Measurements from ENCODE around the gene MCF2L.

MCF2L gene

DNA sequence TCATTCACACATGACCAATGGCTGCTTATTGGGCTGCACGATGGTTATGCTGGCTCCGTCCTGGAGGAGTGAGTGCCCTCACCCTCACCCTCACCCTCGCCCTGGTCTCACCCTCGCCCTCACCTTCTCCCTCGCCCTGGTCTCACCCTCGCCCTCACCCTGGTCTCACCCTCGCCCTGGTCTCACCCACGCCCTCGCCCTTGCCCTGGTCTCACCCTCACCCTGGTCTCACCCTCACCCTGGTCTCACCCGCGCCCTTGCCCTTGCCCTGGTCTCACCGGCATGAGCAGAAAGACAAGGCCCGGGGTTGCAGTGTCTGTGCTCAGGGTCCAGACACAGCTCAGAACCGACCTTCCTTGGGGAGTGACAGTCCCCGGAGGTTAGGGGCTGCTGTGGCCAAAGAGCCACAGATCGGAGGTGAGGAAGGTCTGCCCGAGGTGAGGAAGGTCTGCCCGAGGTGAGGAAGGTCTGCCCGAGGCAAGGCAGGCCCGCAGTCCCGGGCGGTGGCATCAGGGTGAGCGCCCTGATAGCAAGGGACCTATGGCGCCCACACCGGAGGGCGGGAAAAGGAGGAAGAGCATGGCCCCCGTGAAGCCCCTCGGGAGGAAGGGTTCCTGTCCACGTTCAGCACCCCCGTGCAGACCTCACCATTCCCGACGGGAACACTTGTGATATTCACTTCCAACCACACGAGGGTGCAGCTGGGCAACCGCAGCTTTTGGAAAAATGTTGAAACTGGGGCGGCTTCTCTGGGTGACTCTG is 65.6 kb downstream of the MCF2L start:
- no peak overlapping the region for H2AFZ ChIP-seq
- H3K27me3 ChIP-seq (ENCODE audit: control insufficient read depth, insufficient read depth, low read length): no peaks in the 10 kb centered on the region
- H3K9ac ChIP-seq: no peak overlapping the region
- H3K79me2 ChIP-seq: no peaks in the 10 kb centered on the region
- H3K36me3 ChIP-seq (ENCODE audit: control insufficient read depth, insufficient read depth, low read length): no peaks in the 10 kb centered on the region
- no peak overlapping the region for H3K4me2 ChIP-seq (ENCODE audit: low read length)
- no peaks in the 10 kb centered on the region for H3K4me1 ChIP-seq
- no peaks in the 10 kb centered on the region for H3K9me3 ChIP-seq (ENCODE audit: control insufficient read depth, low read length)
- H3K4me3 ChIP-seq (ENCODE audit: low read depth, low read length): no peak overlapping the region
- H3K27ac ChIP-seq: no peak overlapping the region
- TF ChIP-seq, protein P1, sequence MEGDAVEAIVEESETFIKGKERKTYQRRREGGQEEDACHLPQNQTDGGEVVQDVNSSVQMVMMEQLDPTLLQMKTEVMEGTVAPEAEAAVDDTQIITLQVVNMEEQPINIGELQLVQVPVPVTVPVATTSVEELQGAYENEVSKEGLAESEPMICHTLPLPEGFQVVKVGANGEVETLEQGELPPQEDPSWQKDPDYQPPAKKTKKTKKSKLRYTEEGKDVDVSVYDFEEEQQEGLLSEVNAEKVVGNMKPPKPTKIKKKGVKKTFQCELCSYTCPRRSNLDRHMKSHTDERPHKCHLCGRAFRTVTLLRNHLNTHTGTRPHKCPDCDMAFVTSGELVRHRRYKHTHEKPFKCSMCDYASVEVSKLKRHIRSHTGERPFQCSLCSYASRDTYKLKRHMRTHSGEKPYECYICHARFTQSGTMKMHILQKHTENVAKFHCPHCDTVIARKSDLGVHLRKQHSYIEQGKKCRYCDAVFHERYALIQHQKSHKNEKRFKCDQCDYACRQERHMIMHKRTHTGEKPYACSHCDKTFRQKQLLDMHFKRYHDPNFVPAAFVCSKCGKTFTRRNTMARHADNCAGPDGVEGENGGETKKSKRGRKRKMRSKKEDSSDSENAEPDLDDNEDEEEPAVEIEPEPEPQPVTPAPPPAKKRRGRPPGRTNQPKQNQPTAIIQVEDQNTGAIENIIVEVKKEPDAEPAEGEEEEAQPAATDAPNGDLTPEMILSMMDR (IDR thresholded peaks at IDR 0.05): peak; percentile 42

DNA sequence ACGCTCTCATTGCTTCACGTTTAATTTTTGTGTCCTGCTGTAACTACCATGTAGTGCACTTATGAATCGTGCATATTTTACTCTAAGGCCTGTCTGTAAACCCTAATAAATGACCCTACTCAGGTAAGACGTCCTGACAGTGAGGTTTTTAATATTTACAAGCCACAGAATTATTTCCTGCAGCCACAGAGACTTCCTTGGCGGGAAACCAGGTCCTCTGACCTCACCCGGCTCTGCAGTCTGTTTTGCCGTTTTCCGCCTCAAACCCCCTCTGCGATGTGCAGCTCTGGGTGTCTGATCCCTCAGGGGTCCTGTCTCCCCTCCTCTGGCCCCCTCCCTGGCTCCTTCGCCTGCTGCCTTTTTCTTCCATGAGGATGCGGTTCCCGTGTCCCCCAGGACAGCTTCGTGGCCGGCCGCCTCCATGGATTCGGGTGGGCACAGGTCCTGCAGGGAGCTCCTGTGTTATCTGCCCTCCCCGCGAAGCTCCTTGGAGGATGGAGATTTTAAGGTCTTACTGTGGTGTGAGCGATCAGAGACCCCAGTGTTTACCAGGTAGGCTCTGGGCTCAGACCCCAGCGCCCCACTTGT is 66.3 kb downstream of the MCF2L start:
- Histone ChIP-seq H3K27me3 (ENCODE audit: control insufficient read depth, insufficient read depth, low read length) (no peaks in the 10 kb centered on the region), H3K27ac (no peak overlapping the region), H3K9me3 (ENCODE audit: control insufficient read depth, low read length) (no peaks in the 10 kb centered on the region), H3K36me3 (ENCODE audit: control insufficient read depth, insufficient read depth, low read length) (no peaks in the 10 kb centered on the region), H3K4me2 (ENCODE audit: low read length) (no peak overlapping the region), H3K9ac (no peak overlapping the region), H3K4me3 (ENCODE audit: low read depth, low read length) (no peak overlapping the region), H2AFZ (no peak overlapping the region), H3K79me2 (no peaks in the 10 kb centered on the region), H3K4me1 (no peaks in the 10 kb centered on the region)
- TF ChIP-seq, protein P1 (IDR thresholded peaks at IDR 0.05): no peak

DNA sequence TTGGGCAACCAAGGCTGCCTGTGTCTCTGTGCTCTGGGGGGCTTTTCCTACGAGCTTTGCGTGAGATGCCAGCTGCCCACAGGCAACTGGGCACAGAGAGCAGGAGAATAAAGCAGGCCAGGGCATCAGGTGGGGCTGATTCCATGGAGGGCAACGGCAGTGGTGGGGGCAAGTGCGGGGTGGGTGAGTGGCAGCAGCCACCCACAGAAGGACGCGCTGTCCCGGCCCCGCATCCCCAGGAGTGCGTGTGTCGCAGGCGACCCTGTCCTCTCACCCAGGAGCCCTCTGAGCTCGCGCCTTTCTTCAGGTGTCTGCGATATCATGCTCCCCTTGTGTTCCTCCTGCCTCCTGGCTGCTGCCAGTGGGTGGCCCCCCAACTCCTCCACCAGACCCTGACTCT is 67.4 kb downstream of the MCF2L start:
- no peak overlapping the region for H2AFZ ChIP-seq
- no peak overlapping the region for H3K4me3 ChIP-seq (ENCODE audit: low read depth, low read length)
- H3K9ac ChIP-seq: no peak overlapping the region
- no peaks in the 10 kb centered on the region for H3K4me1 ChIP-seq
- H3K9me3 ChIP-seq (ENCODE audit: control insufficient read depth, low read length): no peaks in the 10 kb centered on the region
- no peaks in the 10 kb centered on the region for H3K27me3 ChIP-seq (ENCODE audit: control insufficient read depth, insufficient read depth, low read length)
- H3K36me3 ChIP-seq (ENCODE audit: control insufficient read depth, insufficient read depth, low read length): no peaks in the 10 kb centered on the region
- no peaks in the 10 kb centered on the region for H3K79me2 ChIP-seq
- no peak overlapping the region for H3K27ac ChIP-seq
- H3K4me2 ChIP-seq (ENCODE audit: low read length): no peak overlapping the region
- TF ChIP-seq, protein P1 (IDR thresholded peaks at IDR 0.05): no peak

DNA sequence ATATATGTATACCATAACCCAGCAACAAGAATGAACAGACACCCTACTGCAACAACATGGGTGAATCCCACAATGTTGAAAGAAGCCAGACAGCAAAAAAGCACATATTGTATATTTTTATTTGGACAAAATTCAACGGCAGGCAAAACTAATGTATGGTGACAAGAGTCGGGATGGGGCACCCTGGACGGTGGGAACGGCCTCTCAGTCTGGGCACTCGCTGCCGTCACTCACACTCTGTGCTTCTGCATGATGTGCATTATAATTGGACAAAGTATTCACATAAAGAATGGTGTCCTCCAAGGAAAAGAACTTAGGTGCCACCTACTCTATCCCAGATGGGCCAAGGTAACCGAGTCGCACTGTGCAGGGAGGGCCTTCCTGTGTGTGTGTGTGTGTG is 71.0 kb downstream of the MCF2L start:
- TF ChIP-seq, protein P1 (IDR thresholded peaks at IDR 0.05): no peak
- no peaks in the 10 kb centered on the region for H3K36me3 ChIP-seq (ENCODE audit: control insufficient read depth, insufficient read depth, low read length)
- no peaks in the 10 kb centered on the region for H3K9me3 ChIP-seq (ENCODE audit: control insufficient read depth, low read length)
- H3K79me2 ChIP-seq: no peaks in the 10 kb centered on the region
- H3K4me3 ChIP-seq (ENCODE audit: low read depth, low read length): no peak overlapping the region
- H3K9ac ChIP-seq: no peak overlapping the region
- no peaks in the 10 kb centered on the region for H3K27me3 ChIP-seq (ENCODE audit: control insufficient read depth, insufficient read depth, low read length)
- no peak overlapping the region for H3K27ac ChIP-seq
- H3K4me2 ChIP-seq (ENCODE audit: low read length): no peak overlapping the region
- no peaks in the 10 kb centered on the region for H3K4me1 ChIP-seq
- no peak overlapping the region for H2AFZ ChIP-seq

Data from parathyroid adenoma (tissue), 2 donors.